ENCODE results near the gene TMCO2. TPM values are rescaled to one million over a fixed set of nuclear protein-coding genes. Genes with fewer than 3 reads are reported as not detected.

The TMCO2 gene
- total and polyA plus RNA-seq, 2 donors (not counting 1 experiment from before 2014, with no cell fraction given): not detected

- peaks cover 3 to 5% of the 10 kb centered on the region in 2 donors for H3K4me1 ChIP-seq (ENCODE audit: control insufficient read depth in 2 of 2, insufficient read depth in 2 of 2, low read length in 2 of 2)
- ChIA-PET POLR2A (interaction anchor here (0.6 kb wide), 1 partner anchor 19 kb away, joined by 10 read pairs; no protein-coding TSS in a partner anchor), CTCF (interaction anchor here (0.6 to 1.0 kb wide), 5 partner anchors 9 to 181 kb away, joined by 3 to 6 read pairs (median 4); no protein-coding TSS in a partner anchor)
- H2AFZ ChIP-seq (ENCODE audit: insufficient read depth, low read depth, low read length, poor library complexity, severe bottlenecking): no peak overlapping the region
- peaks cover 32% of the 10 kb centered on the region for H4K20me1 ChIP-seq (ENCODE audit: control insufficient read depth, insufficient read depth, low read length, poor library complexity, severe bottlenecking)
- Mint-ChIP-seq H3K27me3 (no peaks in the 10 kb centered on the region), H3K4me3 (no peak overlapping the region), H3K9me3 (ENCODE audit: insufficient read depth) (no peaks in the 10 kb centered on the region), H3K27ac (no peak overlapping the region), H3K4me1 (peaks cover 13% of the 10 kb centered on the region)
- peaks cover 49% of the 10 kb centered on the region for H3K79me2 ChIP-seq (ENCODE audit: control insufficient read depth, insufficient read depth, low read length)
- no peak overlapping the region for H3K27ac ChIP-seq (ENCODE audit: low read length in 2 of 2)
- 96% methylated on average over 2 of the region's 4 CpGs for WGBS (ENCODE audit: insufficient coverage)
- no peak overlapping the region for H3K4me3 ChIP-seq (ENCODE audit: control extremely low read depth in 1 of 5, extremely low read depth in 1 of 5, insufficient read depth in 1 of 5, low read depth in 2 of 5, low read length in 4 of 5)
- no peak overlapping the region for H3K9ac ChIP-seq (ENCODE audit: low read length)
- no peak for DNase-seq
- H3K36me3 ChIP-seq (replicated peaks in 1 of 2; ENCODE audit: control extremely low read depth in 1 of 2, control insufficient read depth in 1 of 2, extremely low read depth in 1 of 2, insufficient read depth in 2 of 2, low read length in 1 of 2): peaks cover 5 to 44% of the 10 kb centered on the region in 2 experiments
- no peaks in the 10 kb centered on the region for H3K27me3 ChIP-seq (replicated peaks in 1 of 4; ENCODE audit: control extremely low read depth in 1 of 4, control insufficient read depth in 3 of 4, insufficient read depth in 4 of 4, low read length in 3 of 4)
- intact Hi-C loops (cut with micrococcal nuclease): no loop called here
- ATAC-seq (ENCODE audit: low read depth): no peak
- no peak overlapping the region for H3K4me2 ChIP-seq (replicated peaks; ENCODE audit: low read depth, low read length, poor library complexity, severe bottlenecking)
- TF ChIP-seq EZH2 (IDR thresholded peaks at IDR 0.05; ENCODE audit: borderline replicate concordance, insufficient read depth, low read depth, low read length, poor library complexity, severe bottlenecking): no peak
- TF ChIP-seq, protein P1, sequence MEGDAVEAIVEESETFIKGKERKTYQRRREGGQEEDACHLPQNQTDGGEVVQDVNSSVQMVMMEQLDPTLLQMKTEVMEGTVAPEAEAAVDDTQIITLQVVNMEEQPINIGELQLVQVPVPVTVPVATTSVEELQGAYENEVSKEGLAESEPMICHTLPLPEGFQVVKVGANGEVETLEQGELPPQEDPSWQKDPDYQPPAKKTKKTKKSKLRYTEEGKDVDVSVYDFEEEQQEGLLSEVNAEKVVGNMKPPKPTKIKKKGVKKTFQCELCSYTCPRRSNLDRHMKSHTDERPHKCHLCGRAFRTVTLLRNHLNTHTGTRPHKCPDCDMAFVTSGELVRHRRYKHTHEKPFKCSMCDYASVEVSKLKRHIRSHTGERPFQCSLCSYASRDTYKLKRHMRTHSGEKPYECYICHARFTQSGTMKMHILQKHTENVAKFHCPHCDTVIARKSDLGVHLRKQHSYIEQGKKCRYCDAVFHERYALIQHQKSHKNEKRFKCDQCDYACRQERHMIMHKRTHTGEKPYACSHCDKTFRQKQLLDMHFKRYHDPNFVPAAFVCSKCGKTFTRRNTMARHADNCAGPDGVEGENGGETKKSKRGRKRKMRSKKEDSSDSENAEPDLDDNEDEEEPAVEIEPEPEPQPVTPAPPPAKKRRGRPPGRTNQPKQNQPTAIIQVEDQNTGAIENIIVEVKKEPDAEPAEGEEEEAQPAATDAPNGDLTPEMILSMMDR (IDR thresholded peaks at IDR 0.05): no peak
- no peaks in the 10 kb centered on the region for H3K9me3 ChIP-seq (ENCODE audit: control extremely low read depth in 1 of 3, control insufficient read depth in 2 of 3, insufficient read depth in 1 of 3, low read length in 2 of 3)
These were observed 42.9 kb upstream of the TMCO2 start for GRCh38 chr1:40204856-40205255.

DNA sequence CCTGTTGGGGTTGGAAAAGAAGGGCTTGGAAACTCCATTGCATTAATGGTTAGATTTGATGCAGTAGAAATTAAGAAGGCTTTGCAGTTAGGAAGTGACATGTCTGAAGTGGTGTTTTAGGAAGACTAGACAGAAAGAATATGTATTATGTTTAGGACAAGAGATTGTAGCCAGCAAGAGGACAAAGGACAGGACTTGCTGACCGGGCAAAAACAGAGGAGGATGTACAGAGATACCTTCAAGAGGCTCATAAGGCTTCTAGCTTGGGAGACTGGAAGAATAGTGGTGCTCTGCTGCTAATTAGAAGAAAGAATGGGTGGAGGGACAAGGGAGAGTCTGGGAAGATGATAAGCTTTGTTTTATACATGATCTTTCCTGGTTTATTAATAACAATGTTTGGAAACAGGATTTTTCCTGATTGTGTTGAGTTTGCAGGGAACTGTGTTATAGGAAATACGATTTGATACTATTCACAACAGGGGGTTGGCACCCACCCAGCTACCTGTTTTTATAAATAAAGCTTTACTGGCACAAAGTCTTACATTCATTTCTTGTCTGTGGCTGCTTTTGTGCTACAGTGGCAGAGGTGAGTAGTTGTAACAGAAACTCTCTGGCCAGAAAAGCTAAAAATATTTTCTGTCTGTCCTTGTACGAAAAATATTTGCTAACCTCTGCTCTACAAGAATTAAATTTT, 37.1 kb upstream of the TMCO2 start:
- no peak overlapping the region for H2AFZ ChIP-seq (ENCODE audit: insufficient read depth, low read depth, low read length, poor library complexity, severe bottlenecking)
- no peaks in the 10 kb centered on the region for H3K9me3 ChIP-seq (ENCODE audit: control extremely low read depth in 1 of 3, control insufficient read depth in 2 of 3, insufficient read depth in 1 of 3, low read length in 2 of 3)
- H3K27ac Mint-ChIP-seq: no peak overlapping the region
- no peak for DNase-seq
- ChIA-PET POLR2A (no interaction called here), CTCF (interaction anchor here (0.8 to 1.6 kb wide), 4 partner anchors 27 to 128 kb away, joined by 3 to 8 read pairs (median 5); no protein-coding TSS in a partner anchor)
- H3K4me2 ChIP-seq (replicated peaks; ENCODE audit: low read depth, low read length, poor library complexity, severe bottlenecking): no peak overlapping the region
- H3K9ac ChIP-seq (ENCODE audit: low read length): no peak overlapping the region
- peaks cover 24% of the 10 kb centered on the region for H4K20me1 ChIP-seq (ENCODE audit: control insufficient read depth, insufficient read depth, low read length, poor library complexity, severe bottlenecking)
- H3K36me3 ChIP-seq (replicated peaks in 1 of 2; ENCODE audit: control extremely low read depth in 1 of 2, control insufficient read depth in 1 of 2, extremely low read depth in 1 of 2, insufficient read depth in 2 of 2, low read length in 1 of 2): peaks cover 18 to 50% of the 10 kb centered on the region in 2 experiments
- WGBS (ENCODE audit: insufficient coverage): 100% methylated on average over 2 of the region's 3 CpGs
- H3K27me3 Mint-ChIP-seq: no peaks in the 10 kb centered on the region
- H3K4me1 ChIP-seq (ENCODE audit: control insufficient read depth in 2 of 2, insufficient read depth in 2 of 2, low read length in 2 of 2): no peaks in the 10 kb centered on the region
- TF ChIP-seq EZH2 (IDR thresholded peaks at IDR 0.05; ENCODE audit: borderline replicate concordance, insufficient read depth, low read depth, low read length, poor library complexity, severe bottlenecking): no peak
- TF ChIP-seq, protein P1 (IDR thresholded peaks at IDR 0.05): no peak
- H3K4me3 Mint-ChIP-seq: no peak overlapping the region
- no peak overlapping the region for H3K27ac ChIP-seq (ENCODE audit: low read length in 2 of 2)
- no peak for ATAC-seq (ENCODE audit: low read depth)
- intact Hi-C loops (cut with micrococcal nuclease): no loop called here
- no peaks in the 10 kb centered on the region for H3K9me3 Mint-ChIP-seq (ENCODE audit: insufficient read depth)
- H3K4me3 ChIP-seq (ENCODE audit: control extremely low read depth in 1 of 5, extremely low read depth in 1 of 5, insufficient read depth in 1 of 5, low read depth in 2 of 5, low read length in 4 of 5): no peak overlapping the region
- H3K27me3 ChIP-seq (replicated peaks in 1 of 4; ENCODE audit: control extremely low read depth in 1 of 4, control insufficient read depth in 3 of 4, insufficient read depth in 4 of 4, low read length in 3 of 4): no peaks in the 10 kb centered on the region
- H3K4me1 Mint-ChIP-seq: peaks cover 4% of the 10 kb centered on the region
- peaks cover 41% of the 10 kb centered on the region for H3K79me2 ChIP-seq (ENCODE audit: control insufficient read depth, insufficient read depth, low read length)
